Erythroblast (primary cell): ENCODE results near the gene PATJ.

Source experiments
- GATA1 ChIP-seq: IDR thresholded peaks from 2 replicates; pipeline ENCODE4 v1.6.1; 2011; ENCODE audit warnings: low read depth, mild to moderate bottlenecking, control low read depth, low read length, moderate library complexity
- POLR2A ChIP-seq: IDR thresholded peaks from 2 replicates; pipeline ENCODE4 v1.6.1; 2011; ENCODE audit warnings: mild to moderate bottlenecking, low read length

- TF ChIP-seq POLR2A (no peak), GATA1 (no peak)
Measured at GRCh38 chr1:62213075-62213914, 471.0 kb downstream of the PATJ start.
